Activated naive CD4-positive, alpha-beta T cell treated with anti-CD3 and anti-CD28 coated beads, Interleukin-2, amount 50 U/mL, for 24 hours (primary cell): ENCODE results near the gene FASTKD2.

ENCODE experiments used
- H3K27ac Mint-ChIP-seq: one replicate; pipeline ENCODE4 v1.8.0; 2021; ENCODE audit warnings: mild to moderate bottlenecking, mixed read lengths
- H3K27me3 Mint-ChIP-seq: one replicate; pipeline ENCODE4 v1.8.0; 2021; ENCODE audit warnings: mixed read lengths
- H3K36me3 Mint-ChIP-seq: one replicate; pipeline ENCODE4 v1.8.0; 2021; ENCODE audit warnings: mixed read lengths
- H3K4me1 Mint-ChIP-seq: one replicate; pipeline ENCODE4 v1.8.0; 2021; ENCODE audit warnings: mixed read lengths
- H3K4me3 Mint-ChIP-seq: one replicate; pipeline ENCODE4 v1.8.0; 2021; ENCODE audit warnings: mild to moderate bottlenecking, mixed read lengths
- H3K9me3 Mint-ChIP-seq: one replicate; pipeline ENCODE4 v1.8.0; 2021; ENCODE audit warnings: mixed read lengths

FASTKD2 gene

DNA sequence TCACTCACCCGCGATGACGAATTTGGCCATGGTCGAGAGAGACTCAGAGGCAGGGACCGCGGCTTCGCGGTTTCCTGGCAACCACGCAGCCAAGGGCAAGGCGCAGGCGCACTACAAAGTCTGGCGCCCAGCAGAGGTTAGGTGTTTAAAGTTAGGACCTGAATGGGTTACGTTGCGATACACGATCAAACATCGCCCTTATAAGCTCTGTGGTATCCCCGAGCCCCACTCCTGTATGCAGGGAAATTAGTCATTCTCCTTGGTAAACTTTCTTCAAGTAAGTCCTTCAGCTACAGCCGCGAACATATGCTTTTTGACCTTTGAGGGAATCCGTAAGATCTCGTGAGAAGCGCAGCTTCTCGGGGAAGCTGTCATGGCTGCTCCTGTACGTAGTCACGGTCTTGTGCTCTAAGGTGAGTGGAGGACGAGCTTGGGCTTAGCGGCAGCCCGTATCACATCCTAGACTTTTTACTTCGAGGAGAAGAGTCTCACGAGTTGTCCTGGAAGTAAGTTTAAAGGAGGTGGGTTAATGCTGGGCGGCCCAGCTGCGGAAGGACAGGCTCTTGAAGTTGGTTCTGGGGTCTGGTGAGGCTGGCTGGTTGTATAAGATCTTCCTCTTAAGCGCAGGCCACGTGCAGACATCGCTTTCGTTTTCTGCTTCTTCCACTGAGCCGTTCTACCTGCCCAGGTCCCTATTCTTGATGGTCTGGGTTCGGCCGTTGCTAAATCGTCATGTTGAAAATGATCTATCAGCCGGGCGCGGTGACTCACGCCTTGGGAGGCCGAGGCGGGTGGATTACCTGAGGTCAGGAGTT lies at the start of gene FASTKD2, which contains the start of gene MDH1B:
Gene FASTKD2, plus strand, starts transcription at position 365 of the 815 bp plus-strand sequence. CDS start 1,088 bp downstream, outside the sequence.
Gene MDH1B, minus strand, starts transcription at position 87 of the 815 bp plus-strand sequence. Its CDS starts 57 bp downstream, at position 30.
- H3K27ac Mint-ChIP-seq: peak within 1 kb of the TSS; percentile 99
- peaks cover 13% of the 10 kb centered on the region for H3K36me3 Mint-ChIP-seq
- peaks cover 40% of the 10 kb centered on the region for H3K4me1 Mint-ChIP-seq
- H3K4me3 Mint-ChIP-seq: peak within 1 kb of the TSS; percentile 93
- no peaks in the 10 kb centered on the region for H3K9me3 Mint-ChIP-seq
- no peaks in the 10 kb centered on the region for H3K27me3 Mint-ChIP-seq

DNA sequence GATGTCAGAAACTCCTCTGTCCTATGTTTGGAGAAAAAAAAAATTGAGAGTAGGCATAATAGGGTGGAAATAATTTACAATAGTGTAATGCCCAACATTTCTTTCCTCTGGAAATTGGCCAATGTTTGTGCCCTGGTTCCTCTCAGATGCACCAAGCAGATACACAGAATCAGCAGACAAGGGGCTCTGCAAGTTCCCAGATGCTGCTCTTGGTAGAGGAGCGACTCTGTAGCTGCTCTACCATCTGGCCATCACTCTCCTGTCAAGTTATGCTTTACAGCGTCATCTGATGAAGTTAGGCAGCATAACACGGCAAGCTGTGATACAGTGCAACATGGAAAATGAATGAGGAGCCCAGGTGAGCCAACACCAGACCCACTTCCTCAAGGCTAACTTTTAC lies 48.8 kb upstream of the FASTKD2 start:
- no peaks in the 10 kb centered on the region for H3K9me3 Mint-ChIP-seq
- no peak overlapping the region for H3K27ac Mint-ChIP-seq
- H3K4me1 Mint-ChIP-seq: no peaks in the 10 kb centered on the region
- no peaks in the 10 kb centered on the region for H3K36me3 Mint-ChIP-seq
- no peak overlapping the region for H3K4me3 Mint-ChIP-seq
- H3K27me3 Mint-ChIP-seq: peaks cover 7% of the 10 kb centered on the region

DNA sequence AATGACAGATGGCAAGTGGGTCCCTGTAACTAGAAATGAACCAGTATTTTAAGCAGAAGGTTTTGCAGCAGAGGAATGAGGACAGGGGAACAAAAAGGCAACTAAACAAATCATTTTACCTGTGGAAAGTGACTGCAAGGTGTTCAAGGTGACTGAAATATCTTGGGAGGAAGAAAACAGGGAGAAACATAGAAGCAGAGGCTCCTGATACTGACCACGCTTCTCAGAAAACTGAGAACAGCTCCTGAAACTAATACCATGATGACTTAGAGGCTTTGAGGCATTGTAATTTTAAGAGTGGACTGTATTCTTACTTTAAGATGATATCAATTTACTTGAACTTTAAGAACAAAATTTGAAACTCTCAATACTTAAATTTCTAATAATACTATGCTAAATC lies 47.1 kb upstream of the FASTKD2 start, which contains the start of gene DYTN:
Gene DYTN, minus strand, starts transcription at position 101 of the 400 bp plus-strand sequence. CDS start 117 bp downstream, outside the sequence.
- Mint-ChIP-seq H3K9me3 (no peaks in the 10 kb centered on the region), H3K4me1 (no peaks in the 10 kb centered on the region), H3K36me3 (no peaks in the 10 kb centered on the region), H3K27ac (no peak within 1 kb of the TSS), H3K4me3 (no peak within 1 kb of the TSS), H3K27me3 (peaks cover 10% of the 10 kb centered on the region)

DNA sequence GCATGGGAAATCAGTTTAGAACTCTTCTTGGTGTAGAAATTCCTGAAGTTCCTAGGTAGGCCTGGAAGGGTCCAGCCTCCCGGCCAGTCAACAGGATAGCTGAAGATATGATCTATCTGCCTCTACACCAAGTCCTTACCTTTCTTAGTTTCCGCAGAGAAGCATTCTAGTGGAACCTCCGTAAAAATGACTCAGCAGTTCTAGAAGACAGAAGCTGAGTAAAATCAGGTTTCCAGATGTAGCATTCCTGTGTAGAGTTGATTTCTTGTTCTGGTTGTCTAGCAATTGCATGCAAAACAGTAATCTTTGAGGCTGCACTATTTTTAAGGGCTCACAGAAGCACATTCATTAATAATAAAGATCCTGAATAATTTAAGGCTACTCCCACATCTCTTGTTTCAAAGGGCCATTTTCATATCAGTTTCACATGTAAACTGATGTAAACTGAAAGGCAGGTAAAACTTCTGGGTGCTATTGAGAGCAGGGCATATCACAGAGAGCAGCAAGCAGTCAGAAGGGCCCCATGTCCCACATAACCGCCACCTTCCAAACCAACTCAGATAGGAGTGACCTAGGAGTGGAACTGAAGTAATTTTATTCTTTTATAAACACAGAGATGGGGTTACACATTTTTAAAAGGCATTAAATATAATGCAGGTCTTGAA lies 44.0 kb upstream of the FASTKD2 start:
- no peak overlapping the region for H3K27ac Mint-ChIP-seq
- H3K4me1 Mint-ChIP-seq: no peaks in the 10 kb centered on the region
- H3K36me3 Mint-ChIP-seq: no peaks in the 10 kb centered on the region
- peaks cover 17% of the 10 kb centered on the region for H3K27me3 Mint-ChIP-seq
- H3K9me3 Mint-ChIP-seq: no peaks in the 10 kb centered on the region
- H3K4me3 Mint-ChIP-seq: no peak overlapping the region

DNA sequence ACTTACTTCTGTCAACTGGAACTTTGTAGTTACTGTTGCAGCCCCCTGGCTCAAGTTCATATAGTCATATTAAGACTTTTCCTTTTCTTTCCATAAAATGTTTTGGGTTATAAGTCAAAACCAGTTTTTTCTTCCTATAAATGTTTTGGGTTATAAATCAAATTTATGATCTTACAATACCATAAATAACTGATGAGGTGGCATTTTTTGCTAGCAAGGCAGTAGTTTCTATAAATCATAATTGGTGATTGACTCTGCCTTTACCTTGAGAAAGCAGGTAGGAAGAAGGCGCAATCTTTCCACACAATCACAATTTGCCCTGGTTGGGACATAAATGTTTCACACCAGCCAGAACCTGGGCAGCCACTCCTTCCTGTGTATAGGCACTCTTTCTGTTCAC lies 42.1 kb upstream of the FASTKD2 start:
- no peaks in the 10 kb centered on the region for H3K36me3 Mint-ChIP-seq
- H3K27me3 Mint-ChIP-seq: peaks cover 24% of the 10 kb centered on the region
- H3K9me3 Mint-ChIP-seq: no peaks in the 10 kb centered on the region
- no peak overlapping the region for H3K27ac Mint-ChIP-seq
- no peaks in the 10 kb centered on the region for H3K4me1 Mint-ChIP-seq
- H3K4me3 Mint-ChIP-seq: no peak overlapping the region

DNA sequence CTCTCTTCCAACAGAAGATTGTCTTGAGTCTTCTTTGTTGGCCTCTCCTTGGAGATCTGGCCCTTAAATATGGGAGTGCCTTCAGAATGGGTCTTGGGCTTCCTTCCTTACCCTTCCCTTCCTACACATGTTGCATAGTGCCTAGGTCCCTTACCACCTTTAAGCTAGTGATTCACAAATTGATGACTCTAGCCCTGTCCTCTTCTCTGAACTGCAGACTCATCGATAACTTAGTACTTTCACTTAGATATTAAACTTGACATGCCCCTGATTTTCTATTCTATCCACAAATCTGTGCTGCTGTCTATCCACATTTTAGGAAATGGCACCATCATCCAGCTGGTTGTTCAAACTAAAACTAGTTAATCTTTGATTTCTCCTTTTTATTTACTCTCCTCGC lies 38.1 kb upstream of the FASTKD2 start:
- H3K4me3 Mint-ChIP-seq: no peak overlapping the region
- H3K27ac Mint-ChIP-seq: no peak overlapping the region
- H3K4me1 Mint-ChIP-seq: no peaks in the 10 kb centered on the region
- peaks cover 30% of the 10 kb centered on the region for H3K27me3 Mint-ChIP-seq
- H3K36me3 Mint-ChIP-seq: no peaks in the 10 kb centered on the region
- no peaks in the 10 kb centered on the region for H3K9me3 Mint-ChIP-seq

DNA sequence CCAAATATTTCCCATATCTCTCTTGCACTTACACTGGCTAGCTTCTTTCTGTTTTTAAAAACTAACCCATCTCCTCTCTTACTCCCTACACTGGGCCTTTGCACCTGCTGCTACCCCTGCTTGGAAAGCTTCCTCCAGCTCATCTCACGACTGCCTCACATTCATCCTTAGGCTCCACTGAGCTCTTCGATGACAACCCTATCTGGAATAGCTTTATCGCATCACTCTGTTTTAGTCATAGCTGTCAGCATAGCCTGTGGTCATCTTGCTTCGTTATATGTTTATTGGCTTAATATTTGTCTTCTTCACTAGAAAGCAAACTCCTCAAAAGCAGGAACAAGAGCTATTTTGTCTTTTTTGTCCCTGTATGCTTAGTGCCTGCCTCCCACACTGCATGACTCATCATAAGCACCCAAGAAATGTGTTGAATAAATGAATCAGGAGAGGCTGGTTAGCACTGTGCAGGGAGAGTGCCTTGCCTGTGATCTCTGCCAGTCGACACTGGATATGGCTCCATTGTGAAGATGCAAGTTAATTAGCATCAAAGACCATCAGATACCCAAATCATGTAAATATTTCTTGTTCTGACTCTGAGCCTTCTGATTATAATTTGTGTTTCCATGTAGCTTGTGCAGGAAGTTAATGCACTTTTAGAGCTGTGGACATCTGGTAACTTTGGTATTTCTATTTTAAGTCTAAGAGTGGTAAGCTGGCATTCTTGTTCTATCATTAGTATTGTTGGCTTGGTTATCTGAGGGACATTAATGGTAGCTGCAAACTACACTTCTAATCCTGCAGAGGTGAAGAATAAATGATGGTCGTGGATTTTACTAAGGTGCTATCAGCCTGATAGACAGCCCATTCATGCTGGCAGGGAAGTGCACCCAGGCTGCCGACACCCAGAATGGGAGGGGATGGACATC lies 36.9 kb upstream of the FASTKD2 start:
- no peaks in the 10 kb centered on the region for H3K9me3 Mint-ChIP-seq
- no peaks in the 10 kb centered on the region for H3K36me3 Mint-ChIP-seq
- H3K27ac Mint-ChIP-seq: no peak overlapping the region
- H3K4me1 Mint-ChIP-seq: no peaks in the 10 kb centered on the region
- H3K27me3 Mint-ChIP-seq: peaks cover 30% of the 10 kb centered on the region
- no peak overlapping the region for H3K4me3 Mint-ChIP-seq

DNA sequence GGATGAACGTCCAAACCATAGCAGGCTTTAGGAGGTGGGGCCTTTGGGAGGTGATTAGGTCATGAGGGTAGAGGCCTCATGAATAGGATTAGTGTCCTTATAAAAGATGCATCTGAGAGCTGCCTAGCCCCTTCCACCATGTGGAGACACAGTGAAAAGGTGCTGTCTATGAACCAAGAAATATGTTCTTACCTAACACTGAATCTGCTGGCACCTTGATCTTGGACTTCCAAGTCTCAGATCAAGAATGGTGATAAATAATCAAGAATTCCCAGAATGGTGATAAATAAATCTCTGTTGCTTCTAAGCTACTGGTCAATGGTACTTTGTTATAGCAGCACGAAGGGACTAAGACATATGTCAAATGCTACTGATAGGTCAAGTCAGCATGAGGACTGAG lies 32.1 kb upstream of the FASTKD2 start:
- Mint-ChIP-seq H3K9me3 (no peaks in the 10 kb centered on the region), H3K27ac (no peak overlapping the region), H3K27me3 (peaks cover 14% of the 10 kb centered on the region), H3K4me3 (no peak overlapping the region), H3K4me1 (no peaks in the 10 kb centered on the region), H3K36me3 (no peaks in the 10 kb centered on the region)

DNA sequence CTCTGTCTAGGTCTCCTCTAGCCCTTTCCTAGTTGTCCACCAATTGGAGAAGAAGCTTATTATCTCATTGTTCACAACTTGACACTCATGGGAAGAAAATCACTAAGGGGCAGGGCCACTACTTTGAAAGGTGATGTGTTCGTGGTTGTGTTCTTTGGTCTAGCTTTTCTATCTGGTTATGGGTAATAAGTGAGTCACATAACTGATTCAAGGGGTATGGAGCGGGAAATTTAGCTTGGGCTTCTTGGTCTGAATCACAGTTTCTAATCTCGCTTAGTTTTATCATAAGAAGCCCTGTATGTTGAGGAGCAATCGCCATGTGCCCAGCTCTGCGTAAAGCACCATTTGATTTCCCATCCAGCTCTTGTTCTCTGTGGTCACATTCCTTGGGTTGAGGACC lies 28.5 kb upstream of the FASTKD2 start:
- no peak overlapping the region for H3K27ac Mint-ChIP-seq
- no peak overlapping the region for H3K4me3 Mint-ChIP-seq
- no peaks in the 10 kb centered on the region for H3K9me3 Mint-ChIP-seq
- H3K27me3 Mint-ChIP-seq: peaks cover 4% of the 10 kb centered on the region
- no peaks in the 10 kb centered on the region for H3K4me1 Mint-ChIP-seq
- H3K36me3 Mint-ChIP-seq: no peaks in the 10 kb centered on the region

DNA sequence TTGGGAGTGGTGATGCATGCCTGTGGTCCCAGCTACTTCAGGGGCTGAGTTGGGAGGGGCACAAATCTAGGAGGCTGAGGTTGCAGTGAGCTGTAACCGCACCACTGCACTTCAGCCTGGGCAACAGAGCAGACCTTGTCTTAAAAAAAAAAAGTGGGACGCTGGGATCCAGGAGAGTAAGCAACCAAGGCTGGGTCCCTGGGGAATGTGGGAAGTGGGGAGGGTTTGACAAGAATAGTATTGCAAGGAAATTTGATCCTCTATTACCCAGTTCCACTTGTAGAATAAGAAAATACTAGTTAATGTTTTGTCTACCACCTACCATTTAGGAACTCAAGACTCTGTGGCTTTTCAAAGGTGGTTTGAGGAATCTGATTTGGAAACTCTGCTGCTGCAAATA lies 26.1 kb upstream of the FASTKD2 start:
- Mint-ChIP-seq H3K4me1 (no peaks in the 10 kb centered on the region), H3K27ac (no peak overlapping the region), H3K36me3 (no peaks in the 10 kb centered on the region), H3K4me3 (no peak overlapping the region), H3K9me3 (no peaks in the 10 kb centered on the region), H3K27me3 (peaks cover 4% of the 10 kb centered on the region)

DNA sequence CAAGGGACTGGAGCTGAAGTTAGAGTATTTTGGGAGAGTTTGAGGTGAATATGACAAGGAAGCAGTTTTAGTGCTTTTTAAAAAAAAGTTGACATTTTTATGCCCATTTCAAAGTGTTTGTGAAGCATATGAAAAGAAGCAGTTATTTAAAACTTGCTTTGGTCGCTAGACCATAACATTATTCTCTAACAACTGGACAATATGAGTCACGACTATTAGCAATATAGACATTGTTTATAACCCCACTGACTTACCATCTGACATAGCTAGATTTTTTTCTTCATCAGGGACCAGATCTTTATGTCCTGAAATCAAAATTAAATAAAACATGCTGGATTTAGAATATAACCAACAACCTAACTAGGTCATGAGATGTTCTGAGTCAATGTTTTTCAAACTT lies 24.6 kb upstream of the FASTKD2 start:
- Mint-ChIP-seq H3K4me3 (no peak overlapping the region), H3K4me1 (no peaks in the 10 kb centered on the region), H3K27me3 (peaks cover 6% of the 10 kb centered on the region), H3K9me3 (no peaks in the 10 kb centered on the region), H3K36me3 (no peaks in the 10 kb centered on the region), H3K27ac (no peak overlapping the region)

DNA sequence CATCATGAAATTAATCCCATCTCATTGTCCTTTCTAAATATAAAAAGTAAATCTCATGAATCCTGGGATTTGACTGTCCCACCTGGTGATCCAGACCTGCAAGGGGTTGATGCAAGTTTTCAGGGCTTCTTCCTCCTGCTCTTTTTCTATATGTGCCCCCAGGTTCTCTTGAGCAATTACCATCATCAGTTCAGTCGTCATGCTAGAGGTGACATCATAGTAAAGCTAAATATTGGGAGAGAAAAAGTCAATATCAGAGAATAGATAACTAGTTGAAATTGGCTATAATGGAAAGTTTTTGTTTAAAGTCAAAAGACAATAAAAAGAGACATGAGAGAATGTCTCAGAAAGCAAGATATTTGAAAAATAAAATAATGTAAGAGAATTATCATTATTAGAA lies 8.6 kb upstream of the FASTKD2 start:
- no peaks in the 10 kb centered on the region for H3K36me3 Mint-ChIP-seq
- H3K9me3 Mint-ChIP-seq: no peaks in the 10 kb centered on the region
- H3K4me3 Mint-ChIP-seq: no peak overlapping the region
- H3K27ac Mint-ChIP-seq: no peak overlapping the region
- peaks cover 16% of the 10 kb centered on the region for H3K27me3 Mint-ChIP-seq
- no peaks in the 10 kb centered on the region for H3K4me1 Mint-ChIP-seq

DNA sequence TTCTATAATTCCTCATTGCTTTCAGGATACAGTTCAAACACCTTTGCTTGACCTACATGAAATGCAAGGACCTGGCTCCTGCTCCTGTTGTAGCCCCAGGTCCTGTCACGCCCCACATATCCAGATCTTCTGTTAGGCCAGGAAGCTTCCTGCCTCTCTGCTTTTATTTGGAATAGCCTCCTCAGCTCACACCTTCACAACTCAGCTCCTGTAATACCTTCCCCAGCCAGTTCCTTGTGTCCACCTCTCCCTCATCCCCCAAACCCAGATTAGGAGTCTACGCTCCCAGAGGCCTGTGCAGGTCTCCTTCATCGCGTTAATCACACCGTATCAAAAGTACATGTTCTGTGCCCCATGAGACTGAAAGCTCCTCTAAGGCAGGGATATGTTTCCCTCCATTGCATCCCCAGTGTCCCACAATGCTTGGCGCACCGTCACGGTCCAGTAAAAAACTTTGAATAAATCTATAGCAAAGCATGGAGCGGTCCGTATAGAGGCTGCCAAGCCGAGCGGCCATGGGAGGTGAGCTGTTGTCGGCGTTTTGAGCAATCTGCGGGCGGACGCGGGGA lies 649 bp upstream of the FASTKD2 start:
- H3K36me3 Mint-ChIP-seq: peaks cover 12% of the 10 kb centered on the region
- H3K4me1 Mint-ChIP-seq: peaks cover 35% of the 10 kb centered on the region
- H3K4me3 Mint-ChIP-seq: peak overlapping the region; percentile 93
- no peaks in the 10 kb centered on the region for H3K27me3 Mint-ChIP-seq
- no peaks in the 10 kb centered on the region for H3K9me3 Mint-ChIP-seq
- H3K27ac Mint-ChIP-seq: peak overlapping the region; percentile 99

DNA sequence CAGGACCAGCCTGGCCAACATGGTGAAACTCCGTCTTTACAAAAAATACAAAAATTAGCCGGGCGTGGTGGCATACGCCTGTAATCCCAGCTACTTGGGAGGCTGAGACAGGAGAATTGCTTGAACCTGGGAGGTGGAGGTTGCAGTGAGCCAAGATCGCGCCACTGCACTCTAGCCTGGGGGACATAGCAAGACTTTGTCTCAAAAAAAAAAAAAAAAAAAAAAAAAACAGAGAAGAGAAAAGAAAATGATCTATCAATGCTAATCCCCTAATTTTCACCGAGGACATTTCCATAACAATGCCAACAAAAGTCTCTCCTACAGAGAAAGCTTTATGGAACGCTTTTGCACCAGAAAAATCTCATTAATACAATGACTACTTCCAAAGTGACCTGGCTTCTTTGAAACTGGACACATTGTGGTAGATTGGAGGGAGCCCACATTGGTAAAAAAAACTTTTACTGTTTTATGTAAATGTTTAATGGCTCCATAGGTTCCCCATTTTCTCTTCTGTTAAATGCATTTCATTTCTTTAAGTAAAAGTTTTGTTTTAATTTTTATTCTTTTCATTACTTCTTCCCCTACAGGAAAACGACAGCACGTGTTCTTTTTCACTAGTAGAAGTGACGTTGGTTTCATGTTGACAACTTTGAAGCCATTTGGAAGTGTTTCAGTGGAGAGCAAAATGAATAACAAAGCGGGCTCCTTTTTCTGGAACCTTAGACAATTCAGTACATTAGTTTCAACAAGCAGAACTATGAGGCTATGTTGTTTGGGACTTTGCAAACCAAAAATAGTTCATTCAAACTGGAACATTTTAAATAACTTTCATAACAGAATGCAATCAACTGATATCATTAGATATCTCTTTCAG lies 888 bp downstream of the FASTKD2 start:
- H3K4me1 Mint-ChIP-seq: peaks cover 40% of the 10 kb centered on the region
- H3K36me3 Mint-ChIP-seq: peaks cover 13% of the 10 kb centered on the region
- no peaks in the 10 kb centered on the region for H3K27me3 Mint-ChIP-seq
- no peaks in the 10 kb centered on the region for H3K9me3 Mint-ChIP-seq
- peak overlapping the region; percentile 93 for H3K4me3 Mint-ChIP-seq
- H3K27ac Mint-ChIP-seq: peak overlapping the region; percentile 99
